Ascending aorta (tissue), 2 donors: ENCODE measurements around the gene GNAQ. TPM values are rescaled to one million over a fixed set of nuclear protein-coding genes. Genes with fewer than 3 reads are reported as not detected.
"Not testable (repeated sequence)": the region's sequence is repeated elsewhere in the genome, so short reads cannot be mapped to it uniquely, and the experiment has no call there.

Experiments used
- DNase-seq, 2 donors: peaks; one replicate each; pipeline ENCODE4 v3.0.0-alpha.2; 2019; ENCODE audit warnings: low spot score in 2 of 2
- H3K27ac ChIP-seq, 2 donors: fragments of 200-600 bp; sonication (generic); one replicate each; pipeline ENCODE4 v1.5.1; 2016 to 2017; ENCODE audit warnings: mild to moderate bottlenecking in 1 of 2
- H3K27me3 ChIP-seq: fragments of 200-600 bp; sonication (generic); one replicate; pipeline ENCODE4 v1.5.1; 2017
- H3K36me3 ChIP-seq, 2 donors: fragments of 200-600 bp; sonication (generic); one replicate each; pipeline ENCODE4 v1.5.1; 2016
- H3K4me1 ChIP-seq, 2 donors: fragments of 200-600 bp; sonication (generic); one replicate each; pipeline ENCODE4 v1.5.1; 2016 to 2017; ENCODE audit warnings: mild to moderate bottlenecking in 1 of 2
- H3K4me3 ChIP-seq, 2 donors: fragments of 200-600 bp; sonication (generic); one replicate each; pipeline ENCODE4 v1.5.1; 2016 to 2017; ENCODE audit warnings: mild to moderate bottlenecking in 1 of 2
- H3K9me3 ChIP-seq, 2 donors: fragments of 200-600 bp; sonication (generic); one replicate each; pipeline ENCODE4 v1.5.1; 2016
- intact Hi-C: fragments of 100-400 bp; cut with DNase I; formaldehyde crosslinking; loops from one replicate; pipeline ENCODE4 v1.15.1; 2023
- total RNA-seq: library from RNA; depleted of rRNA; stranded (reverse); fragments of >200 nt; gene quantifications from one replicate; pipeline ENCODE4 v1.1.0, GENCODE V29; 2016
- TF ChIP-seq, protein P1 (sequence below), 3 experiments: fragments of 200-600 bp in 2 of 3; fragments of 450-650 bp in 1 of 3; sonication (generic) in 2 of 3; IDR thresholded peaks; one replicate each; pipeline ENCODE4 v1.5.1; 2016 to 2019; ENCODE audit warnings: antibody characterized with exemption in 3 of 3, mild to moderate bottlenecking in 1 of 3, moderate library complexity in 1 of 3

The GNAQ gene
- total RNA-seq, 1 donor from 2014 or later, result 29.2 TPM

DNA sequence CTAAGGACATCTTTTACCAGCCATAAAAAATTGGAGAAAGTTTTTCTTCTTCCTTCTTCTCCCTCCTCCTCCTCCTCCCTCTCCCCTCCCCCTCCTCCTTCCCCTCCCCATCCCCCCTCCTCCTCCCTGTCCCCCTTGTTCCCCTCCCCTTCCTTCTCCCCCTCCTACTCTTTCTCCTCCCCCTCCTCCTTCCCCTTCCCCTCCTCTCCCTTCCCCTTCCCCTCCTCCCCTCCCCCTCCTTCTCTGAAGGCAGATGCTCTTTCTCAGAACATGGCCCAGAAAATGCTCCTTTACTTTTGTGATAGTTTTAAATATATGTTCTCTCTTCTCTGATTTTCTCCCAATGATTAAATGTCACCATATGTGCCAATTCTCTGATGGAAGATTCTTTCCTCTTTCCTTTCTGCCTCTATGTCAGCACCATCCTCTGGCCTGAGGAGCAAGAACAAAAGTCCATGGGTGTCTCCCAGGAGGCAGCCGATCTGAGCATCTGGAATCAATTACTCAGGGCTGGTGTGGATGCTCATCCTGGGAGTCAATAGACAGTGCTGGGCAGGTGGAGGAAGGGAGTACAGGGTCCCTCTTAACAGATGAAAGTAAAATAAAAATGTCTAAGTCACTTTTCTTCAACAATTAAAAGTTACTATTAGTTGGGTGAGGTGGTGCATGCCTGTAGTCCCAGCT lies 320.5 kb downstream of the GNAQ start:
- peaks cover 4 to 19% of the 10 kb centered on the region in 2 donors for H3K4me1 ChIP-seq
- no peak for DNase-seq

DNA sequence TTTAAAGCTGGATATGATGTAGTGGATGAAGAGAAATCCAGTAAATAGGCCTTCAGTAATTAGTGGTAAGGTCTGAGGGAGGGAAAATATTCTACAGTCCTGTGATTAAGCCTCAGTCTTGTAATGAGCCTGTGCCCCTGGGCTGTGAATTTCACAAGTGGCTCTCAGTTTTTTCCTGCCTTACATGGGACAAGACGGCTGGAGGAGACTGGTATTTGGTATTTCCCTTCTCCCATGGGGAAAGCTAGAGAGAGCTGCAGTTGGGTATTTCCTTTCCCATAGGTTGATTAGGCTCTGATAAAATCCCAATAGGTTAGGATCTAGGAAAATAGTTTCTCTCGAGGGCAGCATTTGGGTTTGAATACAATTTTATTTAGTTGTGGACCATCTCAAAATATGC lies 321.3 kb downstream of the GNAQ start:
- H3K36me3 ChIP-seq, result no peaks in the 10 kb centered on the region
- H3K9me3 ChIP-seq, result no peaks in the 10 kb centered on the region
- H3K4me1 ChIP-seq, result peaks cover 4 to 19% of the 10 kb centered on the region in 2 donors
- intact Hi-C loops, result no loop called here
- H3K27ac ChIP-seq, result no peak overlapping the region
- H3K27me3 ChIP-seq, result no peaks in the 10 kb centered on the region
- TF ChIP-seq, protein P1, sequence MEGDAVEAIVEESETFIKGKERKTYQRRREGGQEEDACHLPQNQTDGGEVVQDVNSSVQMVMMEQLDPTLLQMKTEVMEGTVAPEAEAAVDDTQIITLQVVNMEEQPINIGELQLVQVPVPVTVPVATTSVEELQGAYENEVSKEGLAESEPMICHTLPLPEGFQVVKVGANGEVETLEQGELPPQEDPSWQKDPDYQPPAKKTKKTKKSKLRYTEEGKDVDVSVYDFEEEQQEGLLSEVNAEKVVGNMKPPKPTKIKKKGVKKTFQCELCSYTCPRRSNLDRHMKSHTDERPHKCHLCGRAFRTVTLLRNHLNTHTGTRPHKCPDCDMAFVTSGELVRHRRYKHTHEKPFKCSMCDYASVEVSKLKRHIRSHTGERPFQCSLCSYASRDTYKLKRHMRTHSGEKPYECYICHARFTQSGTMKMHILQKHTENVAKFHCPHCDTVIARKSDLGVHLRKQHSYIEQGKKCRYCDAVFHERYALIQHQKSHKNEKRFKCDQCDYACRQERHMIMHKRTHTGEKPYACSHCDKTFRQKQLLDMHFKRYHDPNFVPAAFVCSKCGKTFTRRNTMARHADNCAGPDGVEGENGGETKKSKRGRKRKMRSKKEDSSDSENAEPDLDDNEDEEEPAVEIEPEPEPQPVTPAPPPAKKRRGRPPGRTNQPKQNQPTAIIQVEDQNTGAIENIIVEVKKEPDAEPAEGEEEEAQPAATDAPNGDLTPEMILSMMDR (IDR thresholded peaks at IDR 0.05), result no peak
- no peak for DNase-seq
- H3K4me3 ChIP-seq, result no peak overlapping the region

More for the DNA sequence above, 320.5 kb downstream of the GNAQ start:
- TF ChIP-seq, protein P1 (IDR thresholded peaks at IDR 0.05), result no peak
- H3K27me3 ChIP-seq, result no peaks in the 10 kb centered on the region
- H3K4me3 ChIP-seq, result no peak overlapping the region
- no peaks in the 10 kb centered on the region for H3K9me3 ChIP-seq
- intact Hi-C loops, result no loop called here
- no peak overlapping the region for H3K27ac ChIP-seq
- H3K36me3 ChIP-seq, result no peaks in the 10 kb centered on the region

DNA sequence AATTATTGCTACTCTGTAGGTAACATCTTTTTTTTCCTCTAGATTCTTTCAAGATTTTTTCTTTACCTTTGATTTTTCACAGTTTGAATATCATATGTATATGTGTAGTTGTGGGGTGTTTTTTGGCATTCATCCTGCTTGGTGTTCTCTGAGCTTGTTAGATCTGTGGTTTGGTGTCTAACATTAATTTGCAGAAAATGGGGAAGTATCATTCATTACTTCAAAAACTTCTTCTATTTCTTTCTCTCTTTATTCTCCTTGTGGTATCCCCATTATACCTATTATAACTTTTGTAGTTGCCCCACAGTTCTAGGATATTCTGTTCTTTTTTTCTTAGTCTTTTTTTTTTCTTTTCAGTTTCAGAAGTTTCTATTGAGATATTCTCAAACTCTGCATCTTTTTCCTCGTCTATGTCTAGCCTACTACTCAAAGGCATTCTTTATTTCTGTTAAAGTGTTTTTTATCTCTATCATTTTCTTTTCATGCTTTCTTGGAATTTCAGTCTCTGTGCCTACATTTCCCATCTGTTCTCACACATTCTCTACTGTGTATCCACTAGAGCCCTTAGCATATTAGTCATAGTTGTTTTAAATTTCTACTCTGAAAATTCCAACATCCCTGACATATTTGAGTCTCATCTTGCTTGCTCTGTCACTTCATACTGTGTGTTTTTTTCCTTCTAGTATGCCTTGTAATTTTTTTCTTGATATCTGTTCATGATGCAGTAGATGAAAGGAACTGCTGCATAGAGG lies 323.4 kb downstream of the GNAQ start:
- no peaks in the 10 kb centered on the region for H3K36me3 ChIP-seq
- no peak for DNase-seq
- peaks cover 0 to 15% of the 10 kb centered on the region in 2 donors for H3K4me1 ChIP-seq
- TF ChIP-seq, protein P1 (IDR thresholded peaks at IDR 0.05), result no peak
- no peak overlapping the region for H3K4me3 ChIP-seq
- peak overlapping the region; percentile 5 to 33 for H3K27ac ChIP-seq
- no peaks in the 10 kb centered on the region for H3K9me3 ChIP-seq
- no peaks in the 10 kb centered on the region for H3K27me3 ChIP-seq
- intact Hi-C loops, result loop anchor here (2.0 kb wide), 1 partner anchor 141 kb away; no protein-coding TSS in a partner anchor

DNA sequence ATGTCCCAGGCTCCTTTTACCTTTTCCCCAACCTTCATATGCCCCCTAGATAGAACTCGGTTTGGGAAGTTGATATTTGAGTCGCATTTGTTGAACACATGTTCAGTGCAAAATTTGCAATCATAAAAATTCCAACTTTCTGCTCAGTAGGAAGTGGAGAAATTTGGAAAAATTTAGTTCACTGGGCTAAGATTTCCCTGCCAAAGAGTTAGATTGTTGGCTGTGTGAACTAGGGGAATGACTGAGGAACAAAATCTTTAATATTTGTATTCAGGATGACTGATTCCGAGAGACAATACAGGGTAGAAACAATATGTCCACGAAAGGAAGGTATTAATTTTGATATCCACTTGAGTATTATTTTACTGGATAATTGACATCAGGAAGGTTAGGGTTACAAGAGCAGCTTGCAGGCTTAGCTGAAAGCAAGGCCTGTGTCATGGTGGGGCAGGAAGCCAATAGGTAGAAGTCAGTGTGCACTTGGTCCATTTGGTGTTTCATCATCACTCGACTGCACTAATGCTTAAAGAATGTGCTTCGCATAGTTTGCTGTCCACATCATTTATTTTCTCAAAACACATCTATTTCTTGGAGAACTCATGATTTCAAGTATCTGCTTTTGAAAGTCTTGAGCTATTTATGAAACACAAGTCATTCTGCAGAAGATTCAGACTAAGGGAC lies 324.1 kb downstream of the GNAQ start:
- DNase-seq, result peak in 1 of 2 donors; percentile 93
- TF ChIP-seq, protein P1 (IDR thresholded peaks at IDR 0.05), result no peak
- H3K27ac ChIP-seq, result peak overlapping the region; percentile 54 to 69

DNA sequence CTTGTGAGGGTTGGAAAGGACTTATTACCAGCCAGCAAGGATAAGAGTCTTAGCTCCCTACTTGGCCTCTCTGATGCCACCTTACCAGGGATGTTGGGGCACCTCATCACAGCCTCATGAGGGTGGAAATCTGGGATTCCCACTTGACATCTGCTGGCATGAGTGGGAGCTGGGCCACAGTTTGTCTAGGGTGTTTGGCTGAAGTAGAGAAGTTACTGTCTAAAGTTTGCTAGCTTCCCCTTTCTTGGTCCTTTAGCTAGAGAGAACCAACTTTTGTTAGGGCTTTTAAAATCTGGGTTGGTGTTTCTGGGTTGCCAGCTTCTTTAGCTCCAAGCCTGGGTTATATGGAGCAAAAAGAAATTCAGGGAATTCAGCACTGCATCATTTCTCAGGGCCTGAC lies 326.0 kb downstream of the GNAQ start:
- Histone ChIP-seq H3K36me3 (no peaks in the 10 kb centered on the region), H3K27ac (no peak overlapping the region), H3K27me3 (no peaks in the 10 kb centered on the region), H3K4me1 (peaks cover 0 to 8% of the 10 kb centered on the region in 2 donors), H3K9me3 (no peaks in the 10 kb centered on the region), H3K4me3 (no peak overlapping the region)
- DNase-seq, result no peak
- intact Hi-C loops, result loop anchor here (2.0 kb wide), 2 partner anchors 45 to 327 kb away; no protein-coding TSS in a partner anchor
- TF ChIP-seq, protein P1 (IDR thresholded peaks at IDR 0.05), result no peak

More for the DNA sequence above, 324.1 kb downstream of the GNAQ start:
- H3K4me1 ChIP-seq, result peaks cover 0 to 13% of the 10 kb centered on the region in 2 donors
- H3K36me3 ChIP-seq, result no peaks in the 10 kb centered on the region
- no peaks in the 10 kb centered on the region for H3K27me3 ChIP-seq
- intact Hi-C loops, result loop anchor here (2.0 kb wide), 3 partner anchors 43 to 325 kb away; no protein-coding TSS in a partner anchor
- H3K9me3 ChIP-seq, result no peaks in the 10 kb centered on the region
- no peak overlapping the region for H3K4me3 ChIP-seq

DNA sequence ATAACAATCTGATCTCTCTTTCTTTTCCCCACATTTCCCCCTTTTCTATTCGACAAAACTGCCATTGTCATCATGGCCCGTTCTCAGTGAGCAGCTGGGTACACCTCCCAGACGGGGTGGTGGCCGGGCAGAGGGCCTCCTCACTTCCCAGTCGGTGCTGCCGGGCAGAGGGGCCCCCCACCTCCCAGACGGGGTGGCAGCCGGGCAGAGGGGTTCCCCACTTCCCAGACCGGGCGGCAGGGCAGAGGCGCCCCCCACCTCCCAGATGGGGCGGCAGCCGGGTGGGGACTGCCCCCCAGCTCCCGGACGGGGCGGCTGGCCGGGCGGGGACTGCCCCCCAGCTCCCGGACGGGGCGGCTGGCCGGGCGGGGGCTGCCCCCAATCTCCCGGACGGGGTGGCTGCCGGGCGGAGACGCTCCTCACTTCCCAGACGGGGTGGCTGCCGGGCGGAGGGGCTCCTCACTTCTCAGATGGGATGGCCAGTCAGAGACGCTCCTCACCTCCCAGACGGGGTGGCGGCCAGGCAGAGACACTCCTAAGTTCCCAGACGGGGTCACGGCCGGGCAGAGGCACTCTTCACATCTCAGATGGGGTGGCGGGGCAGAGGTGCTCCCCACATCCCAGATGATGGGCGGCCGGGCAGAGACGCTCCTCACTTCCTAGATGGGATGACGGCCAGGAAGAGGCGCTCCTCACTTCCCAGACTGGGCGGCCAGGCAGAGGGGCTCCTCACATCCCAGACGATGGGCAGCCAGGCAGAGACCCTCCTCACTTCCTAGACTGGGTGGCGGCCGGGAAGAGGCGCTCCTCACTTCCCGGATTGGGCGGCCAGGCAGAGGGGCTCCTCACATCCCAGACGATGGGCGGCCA lies 328.9 kb downstream of the GNAQ start:
- H3K27me3 ChIP-seq, H3K4me1 ChIP-seq, H3K9me3 ChIP-seq, H3K27ac ChIP-seq, H3K4me3 ChIP-seq, DNase-seq, intact Hi-C loops, H3K36me3 ChIP-seq: not testable (repeated sequence)
